HuH-7.5 (cell line): Measurements from ENCODE around the gene SIPA1L3.

Experiments
- DNase-seq: peaks from one replicate; pipeline ENCODE4 v3.0.0; 2011; ENCODE audit warnings: low spot score

Gene SIPA1L3

GRCh38 chr19:38193445-38193844, 286.4 kb downstream of the SIPA1L3 start:
- DNase-seq = no peak

- DNase-seq = no peak
These were observed 287.2 kb downstream of the SIPA1L3 start for GRCh38 chr19:38194061-38194701.

- DNase-seq = no peak
These were observed 288.2 kb downstream of the SIPA1L3 start for GRCh38 chr19:38195237-38195636.

GRCh38 chr19:38196245-38196837, 289.3 kb downstream of the SIPA1L3 start:
- no peak for DNase-seq

GRCh38 chr19:38196948-38197656, 290.1 kb downstream of the SIPA1L3 start:
- DNase-seq = no peak

- no peak for DNase-seq
These were observed 291.1 kb downstream of the SIPA1L3 start for GRCh38 chr19:38197937-38198704.

GRCh38 chr19:38199340-38199739, 292.3 kb downstream of the SIPA1L3 start:
- no peak for DNase-seq

- no peak for DNase-seq
These were observed 294.7 kb downstream of the SIPA1L3 start for GRCh38 chr19:38201731-38202130.

- DNase-seq = no peak
These were observed 295.5 kb downstream of the SIPA1L3 start for GRCh38 chr19:38202504-38202903.

- no peak for DNase-seq
These were observed 296.2 kb downstream of the SIPA1L3 start for GRCh38 chr19:38203197-38203596.

GRCh38 chr19:38204096-38204495, 297.1 kb downstream of the SIPA1L3 start:
- DNase-seq = no peak

GRCh38 chr19:38204728-38205127, 297.7 kb downstream of the SIPA1L3 start:
- DNase-seq = no peak

- no peak for DNase-seq
These were observed 299.2 kb downstream of the SIPA1L3 start for GRCh38 chr19:38206006-38206745.

- no peak for DNase-seq
These were observed 299.9 kb downstream of the SIPA1L3 start for GRCh38 chr19:38206928-38207327.

GRCh38 chr19:38207543-38207942, 300.5 kb downstream of the SIPA1L3 start:
- no peak for DNase-seq

- DNase-seq = no peak
These were observed 301.6 kb downstream of the SIPA1L3 start for GRCh38 chr19:38208571-38208970.

GRCh38 chr19:38209152-38209551, 302.1 kb downstream of the SIPA1L3 start:
- no peak for DNase-seq

- no peak for DNase-seq
These were observed 302.9 kb downstream of the SIPA1L3 start for GRCh38 chr19:38209671-38210457.

GRCh38 chr19:38210458-38210987, 303.5 kb downstream of the SIPA1L3 start:
- no peak for DNase-seq

- DNase-seq = no peak
These were observed 304.2 kb downstream of the SIPA1L3 start for GRCh38 chr19:38211151-38211591.

GRCh38 chr19:38211766-38212165, 304.8 kb downstream of the SIPA1L3 start:
- no peak for DNase-seq
